K562 (cell line): ENCODE data around the gene SRD5A1. TPM values are rescaled to one million over a fixed set of nuclear protein-coding genes. Genes with fewer than 3 reads are reported as not detected.

ENCODE experiments used
- BCL6 ChIP-seq: fragments of 250-450 bp; sonication (Bioruptor Pico); IDR thresholded peaks from 2 replicates; pipeline ENCODE4 v1.4.0; 2020
- CBX1 ChIP-seq: sonication (generic); IDR thresholded peaks from 2 replicates; pipeline ENCODE4 v1.6.1; 2016; ENCODE audit warnings: antibody characterized with exemption, low read depth, mild to moderate bottlenecking
- E2F3 ChIP-seq: fragments of 250-450 bp; sonication (Bioruptor Pico); IDR thresholded peaks from 2 replicates; pipeline ENCODE4 v1.4.0; 2020; ENCODE audit warnings: mild to moderate bottlenecking
- HNRNPH1 ChIP-seq: fragments of 200-400 bp; formaldehyde crosslinking; optimal IDR thresholded peaks from 2 replicates; pipeline ENCODE3; 2017; ENCODE audit warnings: low read depth, mild to moderate bottlenecking, low read length, moderate library complexity
- JUND ChIP-seq, 2 experiments: IDR thresholded peaks; 2 replicates in 1 of 2; 3 replicates in 1 of 2; pipeline ENCODE4 v1.6.1; 2011; ENCODE audit warnings: borderline replicate concordance in 2 of 2, low read depth in 2 of 2, low read length in 2 of 2, improper control_type of control experiment in 1 of 2, missing biosample characterization in 1 of 2, missing genetic modification characterization in 1 of 2, missing genetic modification reagents in 1 of 2
- KLF16 ChIP-seq: IDR thresholded peaks from 2 replicates; pipeline ENCODE4 v1.6.1; 2016; ENCODE audit warnings: antibody characterized with exemption
- NFIC ChIP-seq: fragments of 450-650 bp; IDR thresholded peaks from 2 replicates; pipeline ENCODE4 v1.6.1; 2017; ENCODE audit warnings: mild to moderate bottlenecking, inconsistent platforms
- RBM14 ChIP-seq: fragments of 200-400 bp; formaldehyde crosslinking; IDR thresholded peaks from 2 replicates; pipeline ENCODE4 v1.6.1; 2018; ENCODE audit warnings: low read depth, mild to moderate bottlenecking, low read length, moderate library complexity, borderline replicate concordance; ENCODE audit not compliant: insufficient read depth
- TARDBP ChIP-seq: fragments of 450-650 bp; IDR thresholded peaks from 2 replicates; pipeline ENCODE4 v1.6.1; 2016
- YY1 ChIP-seq, 3 experiments: IDR thresholded peaks; 2 replicates each; pipeline ENCODE4 v1.6.1; 2011; ENCODE audit warnings: low read length in 2 of 3, mild to moderate bottlenecking in 2 of 3, moderate library complexity in 2 of 3, borderline replicate concordance in 1 of 3, control low read depth in 1 of 3, low read depth in 1 of 3; ENCODE audit not compliant: insufficient read depth in 3 of 3, insufficient replicate concordance in 2 of 3, control insufficient read depth in 1 of 3, insufficient read length in 1 of 3; ENCODE audit errors: extremely low read depth in 1 of 3
- polyA plus RNA-seq, 8 experiments: library from polyadenylated mRNA; depleted of rRNA in 4 of 8; stranded (reverse) in 5 of 8; unstranded in 3 of 8; fragments of >200 nt; fragmentation: Nextera tagmentation in 2 of 8; fragmentation: Illumina TruSeq in 1 of 8; extraction: Ambion mirVana in 2 of 8; extraction: Trizol in 1 of 8; gene quantifications; 2 replicates each; pipeline versions ENCODE4 v1.2.1 to v1.2.3, GENCODE V29; 2011 to 2014; ENCODE audit warnings: inconsistent platforms in 1 of 8, missing spikeins in 1 of 8
- total RNA-seq, 7 experiments: library from RNA; depleted of rRNA in 6 of 7; stranded (reverse); fragments of >200 nt in 6 of 7; fragmentation: Illumina TruSeq in 2 of 7; extraction: Trizol in 2 of 7; gene quantifications; 2 replicates each; pipeline versions ENCODE4 v1.2.1 to v1.2.3, GENCODE V29; 2011 to 2021; ENCODE audit warnings: low replicate concordance in 1 of 7
- TF ChIP-seq, protein P1 (sequence below): sonication (generic); formaldehyde crosslinking; IDR thresholded peaks from 2 replicates; pipeline ENCODE4 v1.8.0; 2023; ENCODE audit warnings: missing genetic modification reagents, mild to moderate bottlenecking, borderline replicate concordance
- TF ChIP-seq, protein P2 (sequence below), 2 experiments: fragments of 450-650 bp; IDR thresholded peaks; 2 replicates each; pipeline ENCODE4 v1.6.1; 2016; ENCODE audit warnings: mild to moderate bottlenecking in 2 of 2, borderline replicate concordance in 1 of 2, low read depth in 1 of 2, moderate library complexity in 1 of 2

SRD5A1 gene
- total and polyA plus RNA-seq, 9 of the 15 experiments (the other 6 are each of a cell fraction or from before 2014, with no cell fraction given): 1.3 to 22.6 (median 8.1) TPM

DNA sequence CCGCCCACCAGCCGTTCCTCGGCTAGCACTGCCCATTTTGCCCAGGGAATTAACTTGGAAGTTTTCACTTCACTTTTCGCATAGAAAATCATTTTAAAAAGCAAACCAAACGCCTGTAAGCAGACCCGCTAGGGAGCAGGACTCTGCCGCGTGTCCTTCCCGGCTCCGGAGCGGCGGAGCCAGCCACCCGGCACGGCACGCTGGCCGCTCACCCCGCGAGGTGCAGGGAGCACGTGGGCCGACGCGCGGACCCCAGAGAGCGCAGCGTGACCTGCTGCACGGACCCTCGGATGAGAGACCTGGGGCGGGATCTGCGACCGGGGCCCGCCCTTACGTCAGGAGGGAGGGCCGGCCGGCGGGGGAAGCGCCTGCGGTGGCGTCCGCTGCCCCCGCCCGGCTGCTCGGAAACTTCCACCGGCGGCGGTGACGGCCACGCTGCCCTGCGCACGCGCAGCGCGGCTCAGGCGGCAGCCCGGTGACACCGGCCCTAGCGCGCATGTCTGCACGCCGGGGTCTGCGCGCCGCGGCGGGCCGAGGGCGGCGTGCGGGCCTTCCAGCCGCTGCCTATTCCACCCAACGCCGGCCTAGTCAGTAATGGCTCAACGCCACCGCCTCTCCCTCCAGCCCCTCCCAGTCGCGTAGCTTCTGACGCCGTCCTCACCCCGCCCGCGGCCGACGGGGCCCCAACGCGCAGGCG lies 79.5 kb downstream of the SRD5A1 start (continued):
- TF ChIP-seq, protein P1, sequence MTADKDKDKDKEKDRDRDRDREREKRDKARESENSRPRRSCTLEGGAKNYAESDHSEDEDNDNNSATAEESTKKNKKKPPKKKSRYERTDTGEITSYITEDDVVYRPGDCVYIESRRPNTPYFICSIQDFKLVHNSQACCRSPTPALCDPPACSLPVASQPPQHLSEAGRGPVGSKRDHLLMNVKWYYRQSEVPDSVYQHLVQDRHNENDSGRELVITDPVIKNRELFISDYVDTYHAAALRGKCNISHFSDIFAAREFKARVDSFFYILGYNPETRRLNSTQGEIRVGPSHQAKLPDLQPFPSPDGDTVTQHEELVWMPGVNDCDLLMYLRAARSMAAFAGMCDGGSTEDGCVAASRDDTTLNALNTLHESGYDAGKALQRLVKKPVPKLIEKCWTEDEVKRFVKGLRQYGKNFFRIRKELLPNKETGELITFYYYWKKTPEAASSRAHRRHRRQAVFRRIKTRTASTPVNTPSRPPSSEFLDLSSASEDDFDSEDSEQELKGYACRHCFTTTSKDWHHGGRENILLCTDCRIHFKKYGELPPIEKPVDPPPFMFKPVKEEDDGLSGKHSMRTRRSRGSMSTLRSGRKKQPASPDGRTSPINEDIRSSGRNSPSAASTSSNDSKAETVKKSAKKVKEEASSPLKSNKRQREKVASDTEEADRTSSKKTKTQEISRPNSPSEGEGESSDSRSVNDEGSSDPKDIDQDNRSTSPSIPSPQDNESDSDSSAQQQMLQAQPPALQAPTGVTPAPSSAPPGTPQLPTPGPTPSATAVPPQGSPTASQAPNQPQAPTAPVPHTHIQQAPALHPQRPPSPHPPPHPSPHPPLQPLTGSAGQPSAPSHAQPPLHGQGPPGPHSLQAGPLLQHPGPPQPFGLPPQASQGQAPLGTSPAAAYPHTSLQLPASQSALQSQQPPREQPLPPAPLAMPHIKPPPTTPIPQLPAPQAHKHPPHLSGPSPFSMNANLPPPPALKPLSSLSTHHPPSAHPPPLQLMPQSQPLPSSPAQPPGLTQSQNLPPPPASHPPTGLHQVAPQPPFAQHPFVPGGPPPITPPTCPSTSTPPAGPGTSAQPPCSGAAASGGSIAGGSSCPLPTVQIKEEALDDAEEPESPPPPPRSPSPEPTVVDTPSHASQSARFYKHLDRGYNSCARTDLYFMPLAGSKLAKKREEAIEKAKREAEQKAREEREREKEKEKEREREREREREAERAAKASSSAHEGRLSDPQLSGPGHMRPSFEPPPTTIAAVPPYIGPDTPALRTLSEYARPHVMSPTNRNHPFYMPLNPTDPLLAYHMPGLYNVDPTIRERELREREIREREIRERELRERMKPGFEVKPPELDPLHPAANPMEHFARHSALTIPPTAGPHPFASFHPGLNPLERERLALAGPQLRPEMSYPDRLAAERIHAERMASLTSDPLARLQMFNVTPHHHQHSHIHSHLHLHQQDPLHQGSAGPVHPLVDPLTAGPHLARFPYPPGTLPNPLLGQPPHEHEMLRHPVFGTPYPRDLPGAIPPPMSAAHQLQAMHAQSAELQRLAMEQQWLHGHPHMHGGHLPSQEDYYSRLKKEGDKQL (CRISPR knock-in tag): no peak
- TF ChIP-seq KLF16: no peak
- TF ChIP-seq, protein P2, sequence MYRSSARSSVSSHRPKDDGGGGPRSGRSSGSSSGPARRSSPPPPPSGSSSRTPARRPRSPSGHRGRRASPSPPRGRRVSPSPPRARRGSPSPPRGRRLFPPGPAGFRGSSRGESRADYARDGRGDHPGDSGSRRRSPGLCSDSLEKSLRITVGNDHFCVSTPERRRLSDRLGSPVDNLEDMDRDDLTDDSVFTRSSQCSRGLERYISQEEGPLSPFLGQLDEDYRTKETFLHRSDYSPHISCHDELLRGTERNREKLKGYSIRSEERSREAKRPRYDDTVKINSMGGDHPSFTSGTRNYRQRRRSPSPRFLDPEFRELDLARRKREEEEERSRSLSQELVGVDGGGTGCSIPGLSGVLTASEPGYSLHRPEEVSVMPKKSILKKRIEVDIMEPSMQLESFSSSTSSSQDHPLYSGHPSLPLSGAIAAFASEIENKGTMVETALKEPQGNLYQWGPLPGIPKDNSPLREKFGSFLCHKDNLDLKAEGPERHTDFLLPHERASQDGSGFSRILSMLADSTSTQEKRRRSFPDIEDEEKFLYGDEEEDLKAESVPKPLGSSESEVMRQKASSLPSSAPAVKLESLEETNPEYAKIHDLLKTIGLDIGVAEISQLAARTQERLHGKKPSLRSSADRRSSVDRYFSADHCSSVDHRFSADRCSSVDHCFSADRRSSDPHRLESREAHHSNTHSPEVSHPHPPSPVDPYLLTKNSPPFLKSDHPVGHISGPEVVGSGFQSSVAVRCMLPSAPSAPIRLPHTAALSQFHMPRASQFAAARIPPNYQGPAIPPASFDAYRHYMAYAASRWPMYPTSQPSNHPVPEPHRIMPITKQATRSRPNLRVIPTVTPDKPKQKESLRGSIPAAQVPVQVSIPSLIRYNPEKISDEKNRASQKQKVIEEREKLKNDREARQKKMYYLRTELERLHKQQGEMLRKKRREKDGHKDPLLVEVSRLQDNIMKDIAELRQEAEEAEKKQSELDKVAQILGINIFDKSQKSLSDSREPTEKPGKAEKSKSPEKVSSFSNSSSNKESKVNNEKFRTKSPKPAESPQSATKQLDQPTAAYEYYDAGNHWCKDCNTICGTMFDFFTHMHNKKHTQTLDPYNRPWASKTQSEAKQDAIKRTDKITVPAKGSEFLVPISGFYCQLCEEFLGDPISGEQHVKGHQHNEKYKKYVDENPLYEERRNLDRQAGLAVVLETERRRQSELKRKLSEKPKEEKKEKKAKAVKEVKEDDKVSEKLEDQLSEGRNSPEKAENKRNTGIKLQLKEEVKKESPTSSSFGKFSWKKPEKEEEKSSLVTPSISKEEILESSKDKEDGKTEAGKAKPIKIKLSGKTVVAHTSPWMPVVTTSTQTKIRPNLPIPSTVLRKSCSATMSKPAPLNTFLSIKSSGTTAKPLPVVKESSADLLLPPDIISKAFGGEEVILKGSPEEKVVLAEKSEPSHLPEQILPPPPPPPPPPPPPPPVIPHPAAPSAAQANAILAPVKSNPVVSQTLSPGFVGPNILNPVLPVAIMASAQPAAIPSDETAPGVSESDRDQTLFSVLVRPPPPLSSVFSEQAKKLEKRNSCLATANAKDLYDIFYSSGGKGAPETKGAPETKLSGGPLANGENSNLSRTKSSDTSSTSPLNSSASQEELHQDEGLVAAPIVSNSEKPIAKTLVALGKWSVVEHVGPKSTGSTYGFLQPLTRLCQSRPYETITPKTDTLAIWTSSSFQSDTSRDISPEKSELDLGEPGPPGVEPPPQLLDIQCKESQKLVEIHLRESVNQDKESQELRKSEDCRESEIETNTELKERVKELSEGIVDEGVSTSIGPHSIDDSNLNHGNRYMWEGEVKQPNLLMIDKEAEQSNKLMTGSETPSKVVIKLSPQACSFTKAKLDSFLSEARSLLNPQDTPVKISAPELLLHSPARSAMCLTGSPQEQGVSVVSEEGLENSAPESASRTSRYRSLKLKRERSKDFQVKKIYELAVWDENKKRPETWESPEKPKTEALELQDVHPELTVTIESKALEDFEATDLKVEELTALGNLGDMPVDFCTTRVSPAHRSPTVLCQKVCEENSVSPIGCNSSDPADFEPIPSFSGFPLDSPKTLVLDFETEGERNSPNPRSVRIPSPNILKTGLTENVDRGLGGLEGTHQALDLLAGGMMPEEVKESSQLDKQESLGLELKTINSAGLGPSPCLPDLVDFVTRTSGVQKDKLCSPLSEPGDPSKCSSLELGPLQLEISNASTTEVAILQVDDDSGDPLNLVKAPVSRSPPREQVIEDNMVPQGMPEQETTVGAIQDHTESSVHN (IDR thresholded peaks at IDR 0.05; ENCODE audit: borderline replicate concordance in 1 of 2, low read depth in 1 of 2): no peak
- no peak for TF ChIP-seq HNRNPH1
- TF ChIP-seq CBX1: 0 out of 2 replicates have a peak, but pooled peaks have one; percentile 36
- TF ChIP-seq RBM14: no peak
- no peak for TF ChIP-seq BCL6 (CRISPR knock-in tag)
- 0 out of 2 replicates have a peak, but pooled peaks have one; percentile 52 for TF ChIP-seq TARDBP
- TF ChIP-seq NFIC: peak; percentile 60
- TF ChIP-seq YY1 (IDR thresholded peaks at IDR 0.05; ENCODE audit: borderline replicate concordance in 1 of 3, control insufficient read depth in 1 of 3, extremely low read depth in 1 of 3, insufficient read depth in 3 of 3, insufficient read length in 1 of 3, insufficient replicate concordance in 2 of 3, low read depth in 1 of 3, low read length in 2 of 3): peak in 2 of 3 experiments; percentile 72 to 78
- peak; percentile 43; the same call in 1 of the 2 replicates for TF ChIP-seq E2F3
- TF ChIP-seq JUND (IDR thresholded peaks at IDR 0.05; ENCODE audit: borderline replicate concordance, low read depth, low read length): peak; percentile 9
- TF ChIP-seq JUND (tag; IDR thresholded peaks at IDR 0.05; ENCODE audit: borderline replicate concordance, low read depth, low read length): no peak; the same call in 2 of the 3 replicates
